Measurements from ENCODE around the gene VCPKMT.

Gene VCPKMT

DNA sequence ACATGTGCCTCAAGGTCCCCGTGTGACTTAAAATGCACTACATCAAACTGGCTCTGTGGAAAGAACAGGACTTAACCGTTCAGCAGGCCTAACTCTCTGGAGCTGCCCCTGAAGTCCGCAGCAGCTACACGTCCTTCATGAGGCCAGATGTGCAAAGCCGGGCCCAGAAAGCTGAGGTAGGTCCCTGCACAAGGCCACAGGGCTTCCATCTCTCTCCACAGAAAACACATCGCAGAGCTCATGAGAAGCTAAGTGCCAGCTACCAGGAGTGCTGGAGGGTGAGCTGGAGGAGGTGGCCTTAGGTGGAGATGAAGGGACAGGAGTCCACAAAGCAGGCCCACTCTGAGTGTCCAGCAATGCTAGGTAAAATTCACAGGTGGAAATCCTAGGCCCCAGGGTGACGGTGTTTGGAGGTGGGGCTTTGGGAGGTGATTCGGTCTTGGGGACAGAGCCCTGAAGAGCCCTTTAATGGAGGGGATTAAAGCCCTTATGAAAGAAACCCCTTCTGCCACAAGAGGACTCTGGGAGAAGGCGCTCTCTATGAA lies 52.4 kb downstream of the VCPKMT start:
- no peak overlapping the region for H3K4me3 ChIP-seq (ENCODE audit: low read depth, low read length)
- TF ChIP-seq, protein P1, sequence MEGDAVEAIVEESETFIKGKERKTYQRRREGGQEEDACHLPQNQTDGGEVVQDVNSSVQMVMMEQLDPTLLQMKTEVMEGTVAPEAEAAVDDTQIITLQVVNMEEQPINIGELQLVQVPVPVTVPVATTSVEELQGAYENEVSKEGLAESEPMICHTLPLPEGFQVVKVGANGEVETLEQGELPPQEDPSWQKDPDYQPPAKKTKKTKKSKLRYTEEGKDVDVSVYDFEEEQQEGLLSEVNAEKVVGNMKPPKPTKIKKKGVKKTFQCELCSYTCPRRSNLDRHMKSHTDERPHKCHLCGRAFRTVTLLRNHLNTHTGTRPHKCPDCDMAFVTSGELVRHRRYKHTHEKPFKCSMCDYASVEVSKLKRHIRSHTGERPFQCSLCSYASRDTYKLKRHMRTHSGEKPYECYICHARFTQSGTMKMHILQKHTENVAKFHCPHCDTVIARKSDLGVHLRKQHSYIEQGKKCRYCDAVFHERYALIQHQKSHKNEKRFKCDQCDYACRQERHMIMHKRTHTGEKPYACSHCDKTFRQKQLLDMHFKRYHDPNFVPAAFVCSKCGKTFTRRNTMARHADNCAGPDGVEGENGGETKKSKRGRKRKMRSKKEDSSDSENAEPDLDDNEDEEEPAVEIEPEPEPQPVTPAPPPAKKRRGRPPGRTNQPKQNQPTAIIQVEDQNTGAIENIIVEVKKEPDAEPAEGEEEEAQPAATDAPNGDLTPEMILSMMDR (IDR thresholded peaks at IDR 0.05; ENCODE audit: low read depth, low read length, missing control alignments), result no peak
- DNase-seq (ENCODE audit: low read depth), result no peak
- in situ Hi-C loops (cut with HindIII; ENCODE audit: low sequenced_read_pairs), result no loop called here

DNA sequence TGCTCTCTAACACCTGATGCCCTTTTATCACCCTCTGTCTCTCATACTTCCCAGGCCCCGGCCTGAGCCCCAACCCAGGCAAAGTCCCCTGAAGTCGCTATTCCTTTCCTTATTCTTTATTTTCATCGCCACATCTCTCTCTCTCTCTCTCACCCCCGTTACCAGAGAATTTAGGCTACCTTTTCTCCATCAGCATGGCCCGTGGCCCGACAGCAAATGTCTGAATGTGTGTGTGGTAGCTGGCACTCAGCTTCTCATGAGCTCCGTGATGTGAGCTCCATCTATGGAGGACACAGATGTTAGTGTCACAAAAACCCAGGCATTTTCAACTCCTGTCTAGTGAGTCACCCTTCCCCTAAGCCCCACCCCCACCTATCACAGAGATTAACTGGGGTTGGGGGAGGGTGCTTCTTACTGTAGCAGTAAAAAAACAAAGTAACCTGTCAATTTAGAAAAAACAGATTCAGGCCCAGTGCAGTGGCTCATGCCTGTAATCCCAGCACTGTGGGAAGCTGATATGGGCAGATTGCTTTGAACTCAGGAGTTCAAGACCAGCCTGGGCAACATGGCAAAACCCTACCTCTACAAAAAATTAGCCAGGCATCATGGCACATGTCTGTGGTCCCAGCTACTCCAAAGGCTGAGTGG lies 53.8 kb downstream of the VCPKMT start:
- TF ChIP-seq, protein P1 (IDR thresholded peaks at IDR 0.05; ENCODE audit: low read depth, low read length, missing control alignments), result no peak
- in situ Hi-C loops (cut with HindIII; ENCODE audit: low sequenced_read_pairs), result no loop called here
- H3K4me3 ChIP-seq (ENCODE audit: low read depth, low read length), result no peak overlapping the region
- DNase-seq (ENCODE audit: low read depth), result no peak

DNA sequence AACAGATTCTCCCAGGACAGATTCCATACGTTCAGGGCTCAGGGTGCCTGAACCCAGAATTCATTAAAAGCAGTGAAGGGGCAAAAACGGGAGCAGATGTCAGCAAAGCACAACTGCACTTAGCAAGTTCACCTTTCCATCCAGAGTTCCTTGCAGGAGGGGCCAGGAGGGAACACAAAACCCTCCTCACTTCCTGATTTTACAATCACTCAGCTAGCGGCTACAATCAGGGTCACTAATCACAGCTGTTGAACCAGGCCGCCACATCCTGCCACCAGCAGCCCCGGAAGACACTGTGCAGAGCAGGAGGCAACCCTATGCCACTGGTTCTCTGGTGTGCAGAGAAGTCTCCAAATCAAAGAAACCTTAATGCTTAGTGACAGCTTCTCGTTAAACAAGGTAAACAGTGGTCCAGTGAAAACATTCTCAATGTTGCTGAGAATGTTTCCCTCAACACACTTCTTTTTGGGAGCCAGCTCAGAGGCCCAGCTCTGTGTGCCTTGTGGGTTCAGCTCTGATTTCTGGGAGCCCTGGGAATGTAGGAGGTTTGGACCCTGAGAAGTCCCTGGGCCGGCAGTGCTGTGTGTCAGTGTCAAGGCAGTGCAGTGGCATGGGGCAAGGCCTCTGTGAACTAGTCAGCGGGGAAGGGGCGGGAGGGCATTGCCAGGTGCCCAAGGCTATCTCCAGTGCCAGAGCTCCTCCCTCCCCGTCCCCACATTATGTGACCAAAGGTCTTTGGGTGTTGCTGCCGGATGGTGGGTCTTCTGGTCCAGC lies 54.5 kb downstream of the VCPKMT start:
- in situ Hi-C loops (cut with HindIII; ENCODE audit: low sequenced_read_pairs), result no loop called here
- DNase-seq (ENCODE audit: low read depth), result no peak
- TF ChIP-seq, protein P1 (IDR thresholded peaks at IDR 0.05; ENCODE audit: low read depth, low read length, missing control alignments), result no peak
- H3K4me3 ChIP-seq (ENCODE audit: low read depth, low read length), result no peak overlapping the region

DNA sequence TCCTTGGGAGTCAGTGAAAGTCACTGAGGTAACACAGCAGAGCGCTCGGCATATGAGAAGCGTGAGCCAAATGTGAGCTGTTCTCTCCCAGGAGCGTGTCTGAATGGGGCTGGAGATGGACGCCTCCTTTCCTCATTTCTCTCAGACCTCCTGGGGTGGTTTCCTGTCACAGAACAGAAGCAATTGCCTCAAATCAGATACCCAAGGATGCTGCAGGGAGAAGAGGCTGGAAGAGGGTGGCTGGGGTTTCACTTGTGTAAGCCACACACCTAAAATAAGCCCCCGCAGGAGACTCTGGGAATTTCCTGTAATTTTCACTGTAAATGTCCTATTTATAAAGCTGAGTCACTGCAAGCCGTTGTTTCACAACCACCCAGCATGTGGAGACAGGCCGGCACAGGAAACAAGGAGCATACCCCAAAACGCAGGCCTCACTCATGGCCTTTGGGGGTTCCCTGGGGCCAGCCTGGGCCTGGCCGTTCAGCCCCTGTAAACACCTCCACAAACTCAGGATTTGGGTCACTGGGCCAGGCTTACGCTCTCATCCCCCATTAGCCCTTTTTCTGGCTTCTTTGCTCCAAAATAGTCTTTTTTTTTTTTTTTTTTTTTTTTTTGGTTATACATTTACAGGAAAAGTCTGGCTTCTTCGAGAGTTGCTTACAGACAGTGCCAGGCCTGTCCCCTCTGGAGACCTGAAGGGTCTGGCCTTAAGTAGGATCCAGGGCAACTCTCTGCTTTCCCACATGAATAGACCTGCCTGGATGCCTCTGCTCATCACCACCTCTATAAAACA lies 55.3 kb downstream of the VCPKMT start:
- in situ Hi-C loops (cut with HindIII; ENCODE audit: low sequenced_read_pairs), result no loop called here
- DNase-seq (ENCODE audit: low read depth), result peak; percentile 80
- TF ChIP-seq, protein P1 (IDR thresholded peaks at IDR 0.05; ENCODE audit: low read depth, low read length, missing control alignments), result peak; percentile 32
- H3K4me3 ChIP-seq (ENCODE audit: low read depth, low read length), result no peak overlapping the region

DNA sequence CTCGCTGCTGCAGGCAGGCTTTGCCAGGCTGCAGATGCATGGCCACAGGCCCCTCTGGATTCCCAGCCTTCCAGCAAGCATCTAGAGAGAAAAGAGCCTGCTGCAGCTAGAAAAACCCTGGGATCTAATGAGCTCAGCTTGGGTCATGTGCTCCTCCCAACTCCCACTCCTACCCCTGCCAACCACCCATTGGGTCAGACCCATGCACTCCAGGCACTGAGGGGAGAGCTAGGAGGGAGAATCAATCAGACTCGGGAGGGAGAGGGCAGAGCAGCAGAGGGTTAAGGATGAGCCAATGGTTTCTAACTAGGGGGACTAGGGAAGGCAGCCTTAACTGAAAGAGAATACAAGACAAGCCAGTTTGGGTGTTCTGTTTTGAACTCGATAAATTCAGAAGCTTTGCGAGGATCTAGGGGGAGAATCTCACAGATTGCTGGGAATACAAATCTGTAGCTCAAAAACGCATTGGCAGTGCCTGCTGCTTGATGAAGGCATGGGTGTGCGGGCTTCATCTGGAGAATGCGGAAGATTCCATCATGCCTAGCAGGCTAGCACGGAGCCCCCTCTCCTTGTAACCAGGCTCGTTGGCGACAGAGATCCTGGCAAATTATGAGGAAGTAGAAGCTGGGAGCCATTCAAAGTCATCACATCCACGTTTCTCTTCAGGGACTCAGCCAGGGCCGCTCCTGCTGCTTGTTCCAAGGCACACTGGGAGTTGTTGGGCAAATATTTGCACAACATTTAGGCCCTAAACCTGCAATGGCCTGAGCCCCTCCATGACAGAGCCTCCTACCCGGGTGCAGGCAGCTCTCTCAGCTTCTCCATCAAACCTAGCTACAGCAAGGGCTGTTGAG lies 56.4 kb downstream of the VCPKMT start:
- in situ Hi-C loops (cut with HindIII; ENCODE audit: low sequenced_read_pairs), result no loop called here
- H3K4me3 ChIP-seq (ENCODE audit: low read depth, low read length), result no peak overlapping the region
- TF ChIP-seq, protein P1 (IDR thresholded peaks at IDR 0.05; ENCODE audit: low read depth, low read length, missing control alignments), result no peak
- DNase-seq (ENCODE audit: low read depth), result no peak

Data from astrocyte of the cerebellum (primary cell).